ACC112 (cell line): ENCODE measurements around the gene TRAPPC3L.

Experiments used
- H2AFZ ChIP-seq: fragments of 200-600 bp; sonication (generic); one replicate; pipeline ENCODE4 v1.6.0; 2017; ENCODE audit warnings: antibody characterized with exemption, low read length; ENCODE audit not compliant: unreplicated experiment
- H3K27ac ChIP-seq: fragments of 200-600 bp; sonication (generic); 2 replicates; pipeline ENCODE4 v1.5.1; 2014; ENCODE audit warnings: low read depth, mild to moderate bottlenecking, antibody characterized with exemption, low read length, moderate library complexity
- H3K27me3 ChIP-seq: fragments of 200-600 bp; sonication (generic); 2 replicates; pipeline ENCODE4 v1.6.1; 2014; ENCODE audit warnings: mild to moderate bottlenecking, antibody characterized with exemption, low read length, moderate library complexity, mixed read lengths; ENCODE audit not compliant: insufficient read depth
- H3K36me3 ChIP-seq: fragments of 200-600 bp; sonication (generic); 2 replicates; pipeline ENCODE4 v1.6.1; 2016; ENCODE audit warnings: mild to moderate bottlenecking, antibody characterized with exemption, low read length, moderate library complexity, mixed read lengths; ENCODE audit not compliant: insufficient read depth
- H3K4me1 ChIP-seq: fragments of 200-600 bp; sonication (generic); one replicate; pipeline ENCODE4 v1.6.1; 2016; ENCODE audit warnings: low read length, mixed read lengths; ENCODE audit not compliant: insufficient read depth, unreplicated experiment, control insufficient read depth
- H3K4me3 ChIP-seq: fragments of 200-600 bp; sonication (generic); 2 replicates; pipeline ENCODE4 v1.5.1; 2014; ENCODE audit warnings: mild to moderate bottlenecking, low read depth, low read length
- H3K79me2 ChIP-seq: fragments of 200-600 bp; sonication (generic); one replicate; pipeline ENCODE4 v1.6.0; 2016; ENCODE audit warnings: low read length; ENCODE audit not compliant: control insufficient read depth, unreplicated experiment, insufficient read depth

Gene TRAPPC3L

DNA sequence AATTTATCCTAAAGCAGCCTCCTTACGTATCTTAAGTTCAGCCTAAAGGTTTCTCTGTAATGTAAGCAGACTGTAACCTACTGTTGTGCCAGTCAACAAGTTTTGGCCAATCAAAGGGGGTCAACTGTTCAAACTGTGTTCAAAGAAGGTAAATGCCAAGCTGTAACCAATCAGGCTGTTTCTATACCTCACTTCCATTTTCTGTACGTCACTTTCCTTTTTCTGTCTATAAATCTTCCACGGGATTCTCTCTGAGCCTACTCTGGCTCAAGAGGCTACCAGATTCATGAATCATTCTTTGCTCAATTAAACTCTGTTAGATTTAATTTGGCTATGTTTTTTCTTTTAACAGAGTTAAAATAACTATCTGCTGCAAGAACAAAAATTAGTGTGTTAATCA lies 89.4 kb downstream of the TRAPPC3L start:
- no peaks in the 10 kb centered on the region for H3K36me3 ChIP-seq
- no peak overlapping the region for H3K27ac ChIP-seq
- H2AFZ ChIP-seq: no peak overlapping the region
- H3K27me3 ChIP-seq: no peaks in the 10 kb centered on the region
- H3K79me2 ChIP-seq: no peaks in the 10 kb centered on the region
- H3K4me1 ChIP-seq: peaks cover under 1% of the 10 kb centered on the region
- no peak overlapping the region for H3K4me3 ChIP-seq

DNA sequence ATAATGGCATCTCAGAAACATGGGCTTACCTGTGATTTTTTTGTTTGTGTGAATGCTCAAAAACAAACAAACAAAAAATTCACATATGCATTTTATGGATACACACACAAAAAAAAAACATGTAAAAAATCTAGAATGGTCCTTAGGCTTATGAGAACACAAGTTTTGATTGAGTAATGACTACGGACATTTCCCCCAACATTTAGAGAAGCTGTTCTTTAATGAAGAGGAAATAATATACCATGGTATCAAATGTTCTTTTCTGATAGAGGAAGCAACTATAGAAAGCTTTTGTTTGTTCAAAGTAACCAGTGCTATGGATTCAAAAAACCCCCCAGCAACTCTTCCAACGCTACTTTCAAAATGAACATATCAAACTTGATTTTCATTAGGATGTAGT lies 93.0 kb downstream of the TRAPPC3L start:
- Histone ChIP-seq H3K4me1 (peaks cover 13% of the 10 kb centered on the region), H3K4me3 (no peak overlapping the region), H2AFZ (no peak overlapping the region), H3K79me2 (no peaks in the 10 kb centered on the region), H3K36me3 (no peaks in the 10 kb centered on the region), H3K27ac (no peak overlapping the region), H3K27me3 (no peaks in the 10 kb centered on the region)

DNA sequence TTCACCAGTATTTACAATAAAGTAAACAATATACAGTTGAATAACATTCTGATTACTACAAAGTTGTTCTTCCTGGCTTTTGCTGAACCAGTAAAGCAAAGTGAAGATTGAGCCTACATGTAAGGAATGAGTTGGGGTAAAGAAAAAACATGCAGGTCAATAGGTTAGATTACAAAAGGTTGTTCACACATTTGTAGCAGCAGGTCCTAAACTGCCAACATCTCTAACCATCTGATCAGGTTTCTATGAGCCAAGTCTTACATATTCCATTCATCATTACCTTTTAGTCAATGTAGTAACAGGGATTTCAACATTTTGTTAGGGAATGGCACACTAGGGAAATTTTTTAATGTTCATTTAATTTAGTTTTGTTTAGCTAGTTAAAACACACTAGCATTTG lies 93.6 kb downstream of the TRAPPC3L start:
- Histone ChIP-seq H3K27ac (no peak overlapping the region), H3K4me3 (no peak overlapping the region), H3K79me2 (no peaks in the 10 kb centered on the region), H3K36me3 (no peaks in the 10 kb centered on the region), H3K27me3 (no peaks in the 10 kb centered on the region), H2AFZ (no peak overlapping the region), H3K4me1 (peaks cover 15% of the 10 kb centered on the region)

DNA sequence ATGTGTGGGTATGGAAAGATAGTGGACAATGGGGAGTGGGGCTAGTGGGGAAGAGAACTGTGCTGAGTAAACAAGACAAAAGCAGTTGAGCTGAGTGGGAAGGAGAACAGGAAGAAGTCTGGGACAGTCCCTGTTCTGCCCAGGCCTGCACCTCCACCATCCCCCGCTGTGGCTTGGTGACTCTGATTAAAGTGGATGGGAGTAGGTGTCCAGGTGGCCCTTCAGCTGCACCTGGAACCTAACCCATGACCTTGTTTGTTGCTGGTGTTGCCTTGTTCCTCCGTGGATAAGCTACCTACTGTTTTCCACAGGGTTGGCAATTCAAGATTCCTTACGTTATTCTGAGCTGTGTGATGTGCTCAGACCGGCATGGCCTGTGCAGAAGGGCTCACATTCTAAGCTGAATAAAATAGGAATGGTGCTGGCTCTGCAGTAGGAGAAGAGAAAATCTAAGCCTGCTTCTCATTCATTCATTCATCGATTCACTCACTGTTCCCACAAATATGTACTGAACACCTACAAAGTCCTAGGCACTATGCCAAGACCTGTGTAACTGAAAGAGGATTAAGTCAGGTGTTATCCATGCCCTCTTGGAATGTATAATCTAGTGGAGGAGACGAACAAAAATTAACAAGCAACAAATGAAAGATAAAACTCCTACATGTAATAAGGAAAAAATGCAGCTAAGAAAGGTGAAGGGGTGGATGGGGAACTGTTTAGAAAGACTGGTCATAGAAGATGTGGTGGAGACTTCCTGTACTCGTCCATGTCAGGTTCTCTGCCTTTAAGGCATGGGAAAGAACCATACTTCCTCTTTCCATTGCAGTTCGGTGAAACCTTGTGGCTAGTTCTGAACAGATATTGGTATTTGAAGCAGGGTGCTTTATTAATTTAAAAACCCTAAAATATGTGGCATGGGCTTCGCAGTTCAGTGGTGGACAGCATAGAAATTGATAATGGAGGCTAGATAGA lies 94.4 kb downstream of the TRAPPC3L start:
- H3K79me2 ChIP-seq: no peaks in the 10 kb centered on the region
- no peaks in the 10 kb centered on the region for H3K27me3 ChIP-seq
- no peak overlapping the region for H3K27ac ChIP-seq
- H3K4me3 ChIP-seq: no peak overlapping the region
- H3K36me3 ChIP-seq: no peaks in the 10 kb centered on the region
- H3K4me1 ChIP-seq: peaks cover 24% of the 10 kb centered on the region
- H2AFZ ChIP-seq: no peak overlapping the region

DNA sequence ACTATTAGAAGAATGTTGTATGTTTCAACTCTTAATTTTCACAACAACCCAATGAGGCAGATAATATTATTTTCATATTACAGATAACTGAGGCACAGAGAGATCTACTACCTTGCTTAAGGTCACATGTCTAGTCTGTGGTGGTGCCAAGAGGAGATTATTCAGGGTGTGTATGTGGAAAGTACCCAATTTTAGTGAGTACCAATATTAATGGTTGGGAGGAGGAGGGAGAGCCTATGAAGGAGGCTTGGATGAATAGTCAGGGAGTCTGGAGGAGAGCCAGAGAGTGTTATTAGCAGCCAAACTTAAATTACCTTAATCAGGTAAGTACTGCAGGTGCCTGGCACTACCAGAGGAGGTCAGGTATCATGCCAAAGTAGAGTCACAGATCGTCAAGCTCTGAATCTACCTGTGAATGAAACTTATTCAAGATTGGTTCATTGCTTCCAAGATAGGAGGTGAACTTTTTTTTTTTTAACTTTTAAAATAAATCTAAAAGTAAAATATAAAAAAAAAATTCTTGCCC lies 95.2 kb downstream of the TRAPPC3L start:
- no peaks in the 10 kb centered on the region for H3K36me3 ChIP-seq
- no peak overlapping the region for H2AFZ ChIP-seq
- H3K4me3 ChIP-seq: no peak overlapping the region
- H3K27ac ChIP-seq: no peak overlapping the region
- H3K4me1 ChIP-seq: peaks cover 28% of the 10 kb centered on the region
- H3K79me2 ChIP-seq: no peaks in the 10 kb centered on the region
- no peaks in the 10 kb centered on the region for H3K27me3 ChIP-seq

DNA sequence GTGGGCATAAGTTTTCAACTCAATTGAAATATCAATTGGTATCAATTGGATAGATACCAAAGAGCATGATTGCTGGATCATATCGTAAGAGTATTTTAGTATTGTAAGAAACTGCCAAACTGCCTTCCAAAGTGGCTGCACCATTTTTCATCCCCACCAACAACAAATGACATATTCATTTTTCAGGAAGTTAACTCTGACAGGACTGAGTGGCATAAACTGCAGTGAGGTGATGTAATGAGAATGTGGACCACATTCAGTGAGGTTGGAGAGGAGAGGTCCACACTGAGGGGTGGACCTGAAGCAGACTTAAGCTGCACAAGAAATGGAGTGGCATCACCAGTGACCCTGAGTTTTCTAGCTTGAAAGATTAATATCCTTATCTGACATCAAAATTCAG lies 95.9 kb downstream of the TRAPPC3L start:
- H3K4me1 ChIP-seq: peaks cover 28% of the 10 kb centered on the region
- no peaks in the 10 kb centered on the region for H3K79me2 ChIP-seq
- no peaks in the 10 kb centered on the region for H3K27me3 ChIP-seq
- H2AFZ ChIP-seq: no peak overlapping the region
- H3K27ac ChIP-seq: no peak overlapping the region
- H3K36me3 ChIP-seq: no peaks in the 10 kb centered on the region
- H3K4me3 ChIP-seq: no peak overlapping the region

DNA sequence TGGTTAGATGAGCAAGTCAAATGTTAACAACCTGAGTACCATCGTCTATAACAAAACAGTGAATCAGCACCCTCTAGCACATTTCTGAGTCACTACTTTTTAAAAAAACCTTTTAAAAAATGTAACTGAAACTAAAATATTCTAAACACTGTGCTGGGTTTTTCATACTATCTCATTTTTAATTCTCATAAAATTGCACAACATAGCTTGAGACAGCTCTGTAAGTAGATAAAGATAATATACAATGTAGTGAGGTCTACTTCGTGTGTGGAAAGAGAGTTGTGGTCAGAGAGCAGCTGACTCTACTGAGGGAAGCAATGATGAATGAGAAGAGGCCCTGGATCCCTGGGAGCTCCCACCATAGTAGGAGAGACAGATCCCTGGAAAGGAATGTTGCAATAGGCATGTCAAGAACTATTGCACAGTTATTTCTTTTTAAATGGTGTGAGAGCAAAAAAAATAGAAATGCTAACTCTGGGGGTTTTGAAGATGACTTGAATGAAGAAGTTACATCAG lies 97.9 kb downstream of the TRAPPC3L start:
- Histone ChIP-seq H2AFZ (peak overlapping the region; percentile 17), H3K4me3 (peak overlapping the region; percentile 43), H3K4me1 (peaks cover 39% of the 10 kb centered on the region), H3K79me2 (no peaks in the 10 kb centered on the region), H3K27me3 (no peaks in the 10 kb centered on the region), H3K27ac (peak overlapping the region; percentile 96), H3K36me3 (no peaks in the 10 kb centered on the region)

DNA sequence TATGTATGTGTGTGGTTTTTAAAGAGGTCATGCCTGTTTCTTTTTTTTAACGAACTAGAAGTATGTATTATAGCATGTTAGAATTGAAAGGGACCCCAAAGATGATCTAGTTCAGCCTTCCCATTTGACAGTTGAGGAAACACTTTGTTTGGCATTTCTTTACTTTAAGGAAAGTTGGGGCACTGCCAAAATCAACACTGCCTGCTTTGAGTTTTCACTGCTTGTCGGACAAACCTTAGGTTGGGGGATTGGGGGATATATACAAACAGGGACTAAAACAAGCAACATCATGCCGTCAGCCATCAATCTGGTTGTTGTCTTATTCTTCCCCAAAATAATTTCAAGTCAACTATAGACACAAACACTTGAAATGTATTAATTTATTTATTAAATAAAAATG lies 98.4 kb downstream of the TRAPPC3L start:
- Histone ChIP-seq H3K4me3 (peak overlapping the region; percentile 56), H3K4me1 (peaks cover 39% of the 10 kb centered on the region), H3K27ac (peak overlapping the region; percentile 96), H3K79me2 (no peaks in the 10 kb centered on the region), H3K27me3 (no peaks in the 10 kb centered on the region), H2AFZ (no peak overlapping the region), H3K36me3 (no peaks in the 10 kb centered on the region)

DNA sequence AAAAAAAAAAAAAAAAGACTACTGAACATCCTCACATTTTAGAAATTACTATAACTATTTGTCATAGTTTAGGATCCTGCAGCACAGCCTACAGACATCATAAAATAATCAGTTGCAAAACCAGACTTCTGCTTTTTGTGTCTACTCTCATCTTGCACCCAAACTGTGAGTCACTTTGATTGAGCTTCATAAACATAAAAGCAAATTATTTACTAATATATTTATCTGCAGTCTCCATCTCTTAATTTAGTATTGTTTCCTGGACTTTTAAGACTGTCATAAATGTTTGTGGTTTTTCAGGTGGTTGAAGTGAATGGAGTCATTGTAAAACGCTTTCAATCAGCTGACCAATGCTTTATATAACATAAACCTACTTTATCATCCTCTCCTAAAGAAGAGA lies 99.1 kb downstream of the TRAPPC3L start:
- Histone ChIP-seq H3K79me2 (no peaks in the 10 kb centered on the region), H3K27ac (peak overlapping the region; percentile 96)

DNA sequence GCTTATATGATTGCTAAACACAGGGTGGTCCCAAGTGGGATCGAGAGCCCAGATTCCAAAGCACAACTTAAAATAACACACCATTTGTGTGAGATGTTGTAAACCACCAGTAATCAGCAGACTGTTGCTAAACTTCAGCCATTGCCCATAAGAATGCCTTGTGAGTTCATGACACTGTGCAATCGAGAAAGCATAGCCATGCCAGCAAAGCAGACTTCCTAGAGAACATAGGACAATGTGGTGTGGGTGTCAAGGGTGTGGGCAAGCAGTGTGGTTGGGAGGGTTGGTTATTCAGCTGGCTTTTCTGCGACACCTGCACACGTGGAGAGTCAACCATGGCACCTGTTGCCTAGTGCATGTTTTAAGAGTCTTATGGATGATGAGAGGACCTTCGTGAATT lies 100.4 kb downstream of the TRAPPC3L start:
- H2AFZ ChIP-seq: no peak overlapping the region
- no peak overlapping the region for H3K4me3 ChIP-seq
- H3K27ac ChIP-seq: no peak overlapping the region
- no peaks in the 10 kb centered on the region for H3K79me2 ChIP-seq
- no peaks in the 10 kb centered on the region for H3K36me3 ChIP-seq
- H3K4me1 ChIP-seq: peaks cover 39% of the 10 kb centered on the region
- H3K27me3 ChIP-seq: no peaks in the 10 kb centered on the region

More for the DNA sequence above, 99.1 kb downstream of the TRAPPC3L start:
- Histone ChIP-seq H3K4me3 (peak overlapping the region; percentile 56), H3K4me1 (peaks cover 39% of the 10 kb centered on the region), H3K36me3 (no peaks in the 10 kb centered on the region), H2AFZ (peak overlapping the region; percentile 47), H3K27me3 (no peaks in the 10 kb centered on the region)
